ENCODE data around the gene FZD10.

The FZD10 gene, protein sequence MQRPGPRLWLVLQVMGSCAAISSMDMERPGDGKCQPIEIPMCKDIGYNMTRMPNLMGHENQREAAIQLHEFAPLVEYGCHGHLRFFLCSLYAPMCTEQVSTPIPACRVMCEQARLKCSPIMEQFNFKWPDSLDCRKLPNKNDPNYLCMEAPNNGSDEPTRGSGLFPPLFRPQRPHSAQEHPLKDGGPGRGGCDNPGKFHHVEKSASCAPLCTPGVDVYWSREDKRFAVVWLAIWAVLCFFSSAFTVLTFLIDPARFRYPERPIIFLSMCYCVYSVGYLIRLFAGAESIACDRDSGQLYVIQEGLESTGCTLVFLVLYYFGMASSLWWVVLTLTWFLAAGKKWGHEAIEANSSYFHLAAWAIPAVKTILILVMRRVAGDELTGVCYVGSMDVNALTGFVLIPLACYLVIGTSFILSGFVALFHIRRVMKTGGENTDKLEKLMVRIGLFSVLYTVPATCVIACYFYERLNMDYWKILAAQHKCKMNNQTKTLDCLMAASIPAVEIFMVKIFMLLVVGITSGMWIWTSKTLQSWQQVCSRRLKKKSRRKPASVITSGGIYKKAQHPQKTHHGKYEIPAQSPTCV

DNA sequence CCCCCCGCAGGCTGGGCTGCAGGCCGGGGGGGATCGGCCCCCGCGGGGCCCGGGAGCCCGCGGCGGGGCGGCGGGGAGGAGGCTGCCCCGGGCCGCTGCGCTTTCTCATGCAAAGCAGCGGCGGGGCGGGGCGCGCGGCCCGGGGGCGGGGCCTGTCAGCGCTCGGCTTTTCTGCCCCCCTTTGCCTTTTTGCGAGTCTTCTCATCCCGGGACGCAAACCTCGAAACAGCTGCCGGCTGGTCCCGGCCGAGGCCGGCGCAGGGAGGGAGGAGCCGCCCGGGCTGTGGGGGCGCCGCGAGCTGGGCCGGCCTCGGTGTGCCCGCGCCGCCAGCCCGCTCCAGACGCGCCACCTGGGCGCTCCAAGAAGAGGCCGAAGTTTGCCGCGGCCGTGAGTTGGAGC lies at the start of gene FZD10:
TSS of gene FZD10 (plus strand) at position 198 of the 400 bp plus-strand sequence. CDS start 479 bp downstream, outside the sequence.
- in situ Hi-C loops (cut with MboI; ENCODE audit: low sequenced_read_pairs), result no loop called here

DNA sequence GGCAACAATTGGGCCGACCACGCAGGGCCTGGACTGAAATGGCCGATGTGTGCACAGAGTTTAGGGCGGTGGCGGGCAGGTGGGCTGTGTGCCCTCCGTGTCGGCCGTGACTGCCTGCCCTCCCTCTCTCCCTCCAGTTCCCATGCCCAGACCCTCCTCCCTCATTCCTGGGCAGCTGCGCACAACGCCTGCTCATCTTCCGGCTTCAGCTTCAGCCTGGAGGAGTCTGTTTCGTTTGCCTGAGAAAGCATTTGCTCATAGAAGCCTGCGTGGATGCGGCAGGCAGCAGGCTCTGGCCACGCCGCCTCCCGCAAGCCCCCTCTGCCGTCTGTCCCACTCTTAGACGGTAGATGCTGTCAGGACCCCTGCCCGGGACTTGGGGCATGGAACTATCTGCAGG lies 47.3 kb upstream of the FZD10 start:
- in situ Hi-C loops (cut with MboI; ENCODE audit: low sequenced_read_pairs), result no loop called here

DNA sequence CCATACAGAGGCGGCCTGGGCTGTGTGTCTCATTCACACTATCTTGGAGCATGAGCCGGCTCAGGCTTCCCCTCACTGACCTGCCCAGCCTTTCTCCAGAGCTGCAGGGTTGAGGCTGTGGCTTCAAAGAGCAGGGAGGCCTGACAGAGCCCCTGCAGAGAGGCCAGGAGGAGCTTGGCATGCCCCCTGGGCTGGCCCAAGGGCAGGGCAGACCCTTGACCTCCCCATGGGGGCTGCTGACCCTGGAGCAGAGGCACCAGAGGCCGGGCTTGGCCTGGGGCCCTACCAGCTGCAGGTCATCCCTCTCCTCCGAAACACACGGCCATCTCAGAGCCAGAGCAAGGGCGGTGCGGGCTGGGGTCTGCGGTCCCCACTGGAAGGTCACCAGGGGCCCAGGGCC lies 46.6 kb upstream of the FZD10 start:
- in situ Hi-C loops (cut with MboI; ENCODE audit: low sequenced_read_pairs), result no loop called here

DNA sequence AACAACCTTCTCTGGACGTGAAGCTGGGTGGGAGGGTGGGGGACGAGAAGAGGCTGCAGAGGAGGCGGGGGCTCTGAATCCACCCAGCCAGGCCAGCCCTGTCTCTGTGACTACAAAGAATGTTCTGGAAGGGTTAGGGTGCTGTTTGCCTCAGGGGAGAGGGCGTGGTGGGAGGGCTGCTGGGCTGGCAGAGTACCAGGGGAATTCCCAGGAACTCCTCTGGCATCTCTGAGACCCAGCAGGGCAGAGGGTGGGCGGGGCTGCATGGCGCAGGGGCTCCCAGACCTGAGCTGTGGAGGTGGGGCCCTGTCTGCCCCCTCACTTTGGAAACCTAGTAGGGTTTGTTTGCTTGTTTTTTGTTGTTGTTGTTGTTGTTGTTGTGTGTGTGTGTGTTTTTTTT lies 45.5 kb upstream of the FZD10 start:
- in situ Hi-C loops (cut with MboI; ENCODE audit: low sequenced_read_pairs), result no loop called here

DNA sequence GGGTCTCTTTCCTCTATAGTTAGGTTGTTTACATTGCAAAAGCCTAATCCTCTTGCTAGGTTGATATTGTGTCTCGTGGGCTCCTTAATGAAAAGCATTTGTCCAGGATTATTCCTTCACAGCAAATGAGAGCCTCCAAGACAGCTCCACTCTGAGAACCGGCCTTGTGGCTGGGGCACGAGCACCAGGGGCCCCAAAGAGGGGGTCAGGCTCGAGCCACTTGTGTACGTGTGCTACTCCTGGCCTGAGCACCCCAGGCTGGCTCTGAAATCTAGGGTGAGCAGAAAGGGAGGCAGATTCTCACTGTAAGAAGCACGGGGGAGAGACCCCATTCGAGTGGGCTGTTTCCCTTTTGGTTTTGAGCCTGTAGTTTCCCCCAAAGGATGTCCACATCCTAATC lies 45.0 kb upstream of the FZD10 start:
- in situ Hi-C loops (cut with MboI; ENCODE audit: low sequenced_read_pairs), result no loop called here

DNA sequence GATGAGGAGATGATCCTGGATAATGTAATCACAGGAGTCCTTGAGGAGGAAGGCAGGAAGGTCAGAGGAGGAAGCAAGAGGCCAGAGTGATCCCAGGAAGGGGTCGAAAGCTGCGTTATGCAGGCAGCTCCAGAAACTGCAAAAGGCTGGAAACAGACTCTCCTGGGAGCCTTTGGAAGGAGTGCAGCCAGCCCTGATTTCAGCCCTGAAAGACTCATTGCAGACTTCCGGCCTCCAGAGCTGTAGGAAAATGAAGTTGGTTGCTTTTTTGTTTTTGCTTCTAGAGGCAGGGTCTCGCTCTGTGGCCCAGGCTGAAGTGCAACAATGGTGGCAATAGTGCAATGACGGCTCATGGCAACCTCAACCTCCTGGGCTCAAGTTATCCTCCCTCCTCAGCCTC lies 44.6 kb upstream of the FZD10 start:
- in situ Hi-C loops (cut with MboI; ENCODE audit: low sequenced_read_pairs), result no loop called here

DNA sequence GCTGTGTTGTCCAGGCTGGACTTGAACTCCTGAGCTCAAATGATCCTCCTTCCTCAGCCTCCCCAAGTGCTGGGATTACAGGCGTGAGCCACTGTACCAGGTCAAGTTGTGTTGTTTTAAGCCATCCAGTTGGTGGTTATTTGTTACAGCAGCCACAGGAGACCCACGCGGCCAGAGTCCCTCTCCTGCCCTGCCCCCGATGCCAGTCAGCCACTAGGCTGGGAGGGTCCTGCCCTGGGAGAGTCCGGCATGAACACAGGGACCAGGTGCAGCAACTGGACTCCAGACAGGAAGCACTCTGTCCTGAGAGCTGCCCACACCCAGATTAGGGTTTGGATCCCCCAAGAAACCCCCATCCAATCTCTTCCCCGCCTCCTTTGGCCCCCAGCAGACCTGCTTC lies 44.1 kb upstream of the FZD10 start:
- in situ Hi-C loops (cut with MboI; ENCODE audit: low sequenced_read_pairs), result no loop called here

DNA sequence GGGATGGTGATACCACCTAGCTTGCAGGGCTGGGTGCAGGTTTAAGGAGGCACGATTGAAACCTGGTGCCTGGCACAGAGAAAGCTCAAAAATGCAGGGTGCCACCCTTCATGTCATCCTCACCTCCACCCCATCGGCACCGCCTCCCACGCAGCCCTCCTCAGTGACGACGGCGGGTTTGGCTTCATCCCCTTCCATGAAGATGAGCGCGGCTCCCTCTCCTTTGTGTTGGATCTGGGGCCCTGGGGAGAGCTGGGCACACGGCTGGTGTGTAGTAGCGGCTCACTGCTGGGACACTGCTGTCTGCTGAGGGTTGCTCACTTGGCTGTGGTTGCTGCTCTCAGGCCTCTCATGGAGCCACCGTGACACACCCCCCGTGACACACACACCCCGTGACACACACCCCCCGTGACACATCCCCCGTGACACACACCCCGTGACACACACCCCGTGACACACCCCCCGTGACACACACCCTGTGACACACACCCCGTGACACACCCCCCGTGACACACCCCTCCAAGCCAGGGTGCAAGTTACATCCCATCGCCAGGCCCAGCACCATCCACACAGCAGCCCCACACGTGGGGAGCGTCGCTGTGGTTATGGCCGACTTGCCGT lies 42.9 kb upstream of the FZD10 start:
- in situ Hi-C loops (cut with MboI; ENCODE audit: low sequenced_read_pairs), result no loop called here

DNA sequence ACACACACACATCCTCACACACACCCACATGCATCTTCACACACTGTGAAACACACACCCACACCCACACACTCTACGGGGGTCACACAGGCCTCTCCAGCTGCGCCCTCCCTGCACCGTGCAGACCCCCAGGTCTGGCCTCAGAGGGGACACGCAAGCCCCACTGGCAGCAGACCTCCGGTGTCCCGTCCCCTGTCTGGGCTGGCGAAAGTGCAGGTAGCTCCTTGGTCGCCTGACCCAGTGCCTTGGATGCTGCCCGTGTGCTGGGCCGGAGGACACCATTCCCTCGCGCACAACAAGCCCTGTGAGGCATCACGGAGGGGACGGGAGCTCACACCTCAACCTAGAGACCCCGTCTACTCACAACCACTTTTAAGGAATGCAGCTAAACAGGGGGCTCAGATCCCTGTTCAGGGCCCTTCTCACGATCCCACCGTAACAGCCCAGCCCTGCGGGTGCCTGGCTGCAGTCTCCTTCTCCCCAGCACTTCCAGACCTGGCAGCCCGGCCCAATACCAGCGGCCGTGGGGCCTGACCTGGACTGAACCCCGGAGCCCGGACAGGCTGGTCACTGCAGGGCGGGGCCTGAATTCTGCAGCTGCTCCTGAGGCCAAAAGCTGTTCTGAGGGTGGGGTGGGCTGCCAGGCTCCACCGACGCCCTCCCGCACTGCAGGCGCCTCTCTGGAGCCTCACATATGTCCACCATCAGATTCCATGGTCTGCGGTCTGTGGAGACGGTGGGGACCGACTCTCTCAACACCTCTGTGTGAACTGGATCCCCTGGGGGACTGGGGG lies 42.1 kb upstream of the FZD10 start:
- in situ Hi-C loops (cut with MboI; ENCODE audit: low sequenced_read_pairs), result no loop called here

DNA sequence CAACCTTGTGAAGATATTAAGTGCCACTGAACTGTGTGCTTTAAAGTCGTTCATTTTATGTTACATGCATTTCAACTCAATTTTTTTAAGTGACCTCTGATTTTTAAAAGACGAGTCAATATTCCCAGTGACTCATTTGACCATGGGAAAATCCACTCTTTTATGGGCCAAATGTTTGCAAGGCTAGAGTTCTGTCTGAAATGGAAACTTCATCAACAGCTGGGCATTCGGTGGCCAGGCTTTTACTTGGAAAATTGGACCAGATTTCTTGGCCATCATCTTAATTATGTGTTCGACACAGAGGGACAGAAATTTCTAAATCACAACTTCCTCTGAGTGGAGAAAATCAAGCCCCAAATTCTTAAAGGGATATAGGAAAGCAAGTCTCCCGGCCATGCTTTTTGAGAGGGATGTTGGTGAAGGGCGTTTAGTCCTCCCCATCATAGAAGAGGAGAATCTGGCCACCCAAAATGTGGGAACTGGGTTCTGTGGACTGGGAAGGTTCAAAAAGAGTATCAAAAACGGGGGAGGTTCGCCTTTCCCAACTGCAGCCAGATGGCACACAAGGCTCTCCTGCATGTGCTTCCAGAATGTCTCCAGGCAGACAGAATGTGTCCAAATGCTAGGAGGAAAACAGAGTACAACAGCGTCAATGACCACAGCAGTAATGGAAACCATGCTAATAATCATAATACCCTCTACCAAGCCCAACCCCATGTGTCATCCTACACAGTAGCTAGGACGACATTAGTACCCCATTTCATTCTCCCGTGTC lies 40.9 kb upstream of the FZD10 start:
- in situ Hi-C loops (cut with MboI; ENCODE audit: low sequenced_read_pairs), result no loop called here

DNA sequence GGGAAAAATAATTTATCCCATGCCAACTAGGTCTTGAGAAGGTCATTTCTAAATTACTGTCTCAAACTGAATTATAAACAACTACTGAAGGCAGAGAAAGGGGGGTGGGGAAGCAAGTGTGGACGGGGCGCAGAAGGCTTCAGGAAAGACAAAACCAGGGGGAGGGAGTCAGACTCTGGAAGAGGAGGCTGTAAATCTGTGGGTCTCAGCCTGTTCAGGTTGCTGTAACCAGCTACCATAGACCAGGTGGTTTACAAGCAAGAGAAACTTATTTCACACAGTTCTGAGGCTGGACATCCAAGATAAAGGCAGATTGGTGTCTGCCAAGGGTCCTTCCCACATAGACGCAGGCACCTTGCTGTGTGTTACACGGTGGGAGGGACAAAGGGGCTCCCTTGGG lies 39.9 kb upstream of the FZD10 start:
- in situ Hi-C loops (cut with MboI; ENCODE audit: low sequenced_read_pairs), result no loop called here

DNA sequence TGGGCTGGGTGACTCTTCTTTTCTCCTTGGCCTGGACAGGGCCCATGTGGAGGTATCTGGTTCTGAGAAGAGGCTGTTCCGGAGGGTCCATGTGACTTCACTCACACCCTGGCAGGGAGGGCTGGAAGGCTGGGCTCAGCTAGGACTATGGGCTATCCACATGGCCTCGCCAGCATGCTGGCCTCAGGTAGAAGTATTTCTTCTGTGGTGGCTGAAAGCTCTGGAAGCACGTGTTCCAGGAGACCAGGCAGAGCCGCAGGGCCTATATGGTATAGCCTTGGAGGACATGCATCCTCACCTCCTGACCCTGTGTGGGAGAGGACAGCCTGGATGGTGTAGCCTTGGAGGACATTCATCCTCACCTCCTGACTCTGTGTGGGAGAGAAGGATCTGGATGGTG lies 38.2 kb upstream of the FZD10 start:
- in situ Hi-C loops (cut with MboI; ENCODE audit: low sequenced_read_pairs), result no loop called here

DNA sequence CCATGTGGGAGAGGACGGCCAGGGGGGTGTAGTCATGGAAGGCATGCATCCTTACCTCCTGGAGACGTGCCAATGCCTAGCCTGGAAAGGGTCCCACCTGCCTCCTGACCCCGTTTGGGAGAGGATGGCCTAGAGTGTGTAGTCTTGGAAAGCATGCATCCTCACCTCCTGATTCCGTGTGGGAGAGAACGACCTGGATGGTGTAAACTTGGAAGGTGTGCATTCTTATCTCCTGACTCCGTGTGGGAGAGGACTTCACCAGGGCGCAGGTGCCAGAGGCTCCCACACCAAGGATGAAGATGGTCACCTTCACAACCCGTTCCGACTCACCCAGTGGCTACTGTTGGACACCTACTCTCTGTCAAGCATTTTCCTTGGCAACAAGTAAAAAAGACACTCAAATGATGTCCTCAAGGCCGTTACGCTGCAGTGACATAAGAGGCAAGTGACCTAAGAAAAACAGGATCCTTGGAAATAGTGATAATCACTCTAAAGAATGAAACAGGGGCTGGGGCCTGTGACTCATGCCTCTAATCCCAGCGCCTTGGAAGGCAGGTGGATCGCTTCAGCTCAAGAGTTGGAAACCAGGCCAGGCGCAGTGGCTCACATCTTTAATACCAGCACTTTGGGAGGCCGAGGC lies 37.5 kb upstream of the FZD10 start:
- in situ Hi-C loops (cut with MboI; ENCODE audit: low sequenced_read_pairs), result no loop called here

DNA sequence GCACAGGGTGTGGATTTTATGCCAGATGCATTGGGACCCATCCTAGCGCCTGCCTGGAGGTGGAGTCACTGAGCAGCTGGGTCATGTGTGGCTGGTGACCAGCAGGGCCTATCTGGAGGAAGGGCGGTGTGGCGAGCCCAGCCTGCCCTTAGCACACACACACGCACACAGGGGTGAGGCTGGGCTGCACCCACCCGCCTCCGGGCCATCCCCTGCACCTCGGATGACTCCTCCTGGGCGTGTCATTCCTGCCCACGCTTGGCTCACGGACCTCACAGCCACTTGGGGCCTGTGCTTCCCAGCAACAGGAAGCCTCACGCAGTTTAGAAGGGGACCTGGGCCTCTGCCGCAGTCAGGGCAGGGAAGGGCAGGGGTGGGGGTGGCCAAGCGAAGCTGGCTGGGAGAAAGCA lies 36.2 kb upstream of the FZD10 start:
- in situ Hi-C loops (cut with MboI; ENCODE audit: low sequenced_read_pairs), result no loop called here

DNA sequence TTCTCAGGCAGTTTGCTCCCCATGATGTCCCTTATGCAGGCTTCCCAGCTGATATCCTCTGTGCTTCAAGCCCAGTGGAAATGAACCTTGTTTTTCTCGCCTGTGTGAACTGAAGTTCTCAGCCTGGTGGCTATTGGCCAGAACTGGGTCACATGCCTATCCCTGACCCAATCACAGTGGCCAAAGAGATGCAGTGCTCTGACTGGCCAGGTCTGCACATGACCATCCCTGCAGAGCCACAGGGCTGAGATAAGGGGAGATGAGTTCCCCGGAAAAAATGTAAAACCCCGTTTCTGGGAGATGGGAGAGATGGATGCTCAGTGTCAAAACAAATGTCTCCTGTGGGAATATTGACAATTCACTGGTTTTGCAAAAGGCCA lies 34.7 kb upstream of the FZD10 start:
- in situ Hi-C loops (cut with MboI; ENCODE audit: low sequenced_read_pairs), result no loop called here

DNA sequence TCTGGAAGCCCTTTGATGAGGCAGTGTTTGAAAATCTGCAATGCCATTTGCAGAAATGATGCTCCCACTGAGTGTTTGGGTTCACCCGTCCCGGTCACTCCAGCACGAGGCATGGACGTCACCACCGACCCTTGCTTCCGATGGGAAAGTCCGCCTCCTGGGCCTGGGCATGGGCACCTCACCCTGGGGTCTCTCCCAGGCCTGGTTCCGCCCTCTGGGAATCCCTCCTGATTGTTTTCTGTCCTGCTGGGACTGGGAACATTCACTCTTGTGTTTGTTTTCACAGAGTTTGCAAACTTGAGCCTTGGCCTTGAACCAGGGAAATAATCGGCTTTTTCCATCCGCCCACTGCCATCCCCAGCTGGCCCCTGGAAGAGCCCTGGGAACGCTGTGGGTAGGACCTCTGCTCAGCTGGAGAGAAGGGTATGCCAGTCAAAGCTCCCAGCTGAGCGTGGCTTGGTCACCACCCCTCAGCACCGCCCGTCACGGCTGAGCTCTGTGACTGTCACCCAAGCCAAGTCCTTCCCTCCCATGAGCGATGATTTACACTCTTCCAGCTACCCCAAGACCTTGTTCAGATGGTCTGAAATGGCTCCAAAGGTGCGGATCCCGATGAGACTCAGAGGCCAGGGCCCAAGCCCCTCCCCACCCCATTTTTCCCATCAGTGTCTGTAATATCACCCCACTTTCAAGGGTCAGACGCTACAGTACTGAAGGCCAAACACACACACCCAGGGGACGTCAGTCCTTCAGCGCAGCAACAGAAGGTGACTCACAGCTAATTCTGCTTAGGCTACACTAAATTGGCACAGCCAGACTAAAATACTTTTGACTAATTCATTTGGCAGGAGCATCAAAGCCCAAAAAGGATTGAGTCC lies 34.1 kb upstream of the FZD10 start:
- in situ Hi-C loops (cut with MboI; ENCODE audit: low sequenced_read_pairs), result no loop called here

DNA sequence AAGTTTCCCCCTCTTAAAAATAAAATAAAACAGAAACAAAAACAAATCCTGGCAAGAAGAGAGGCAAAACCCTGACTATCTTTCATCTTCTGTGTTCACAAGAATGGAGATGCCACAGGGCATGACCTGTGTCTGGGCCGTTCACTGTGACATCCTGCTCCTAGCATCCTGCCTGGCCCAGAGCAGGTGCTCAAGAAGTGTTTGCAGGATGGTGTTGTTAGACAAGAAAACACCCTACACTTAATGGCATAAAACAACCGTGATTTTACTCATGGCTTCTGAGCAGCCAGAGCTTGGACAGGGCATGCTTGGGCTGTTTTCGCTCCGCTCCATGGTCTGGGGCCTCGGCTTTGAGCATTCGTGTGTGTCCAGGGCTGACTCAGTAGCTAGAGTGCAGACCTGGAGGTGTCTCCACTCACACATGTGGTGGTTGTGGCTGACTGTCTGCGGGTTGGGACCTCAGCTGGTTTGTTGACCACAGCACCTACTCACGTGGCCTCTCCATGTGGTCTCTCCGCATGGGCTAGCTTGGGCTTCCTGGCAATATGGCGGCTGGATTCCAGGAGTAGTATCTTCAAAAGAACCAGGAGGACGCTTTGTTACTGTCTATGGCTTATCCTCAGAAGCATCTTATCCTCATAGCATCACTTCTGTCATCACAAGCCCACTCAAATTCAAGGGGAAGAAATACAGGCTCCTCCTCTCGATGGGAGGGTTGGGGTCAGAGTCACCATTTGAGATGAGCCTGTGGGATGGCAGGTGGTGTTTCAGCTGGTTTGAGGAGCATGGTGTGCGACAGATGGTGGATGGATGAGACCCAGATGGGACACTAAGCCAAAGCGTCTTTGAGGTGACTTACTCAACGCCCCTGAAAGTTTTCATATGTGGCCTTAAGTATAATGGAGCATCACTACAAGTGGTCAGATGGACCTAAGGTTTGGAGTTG lies 33.2 kb upstream of the FZD10 start:
- in situ Hi-C loops (cut with MboI; ENCODE audit: low sequenced_read_pairs), result no loop called here

DNA sequence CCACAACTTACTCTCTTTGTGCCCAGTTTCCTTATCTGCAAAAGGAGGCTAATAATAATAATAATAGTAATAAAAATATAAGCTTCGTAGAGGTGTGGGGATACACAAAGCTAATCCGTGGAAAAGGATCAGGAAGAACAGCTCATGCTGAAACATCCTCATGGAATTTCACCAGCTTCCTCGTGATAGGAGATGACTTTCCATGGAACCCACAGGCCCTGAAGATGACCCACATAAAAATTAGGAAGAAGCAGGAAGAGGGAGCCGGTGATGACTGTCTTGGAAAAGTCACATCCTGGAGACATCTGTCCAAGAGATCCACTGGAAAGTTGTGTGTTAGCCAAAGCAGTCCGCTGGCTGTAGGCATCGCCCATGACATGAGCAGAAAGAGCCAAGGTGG lies 31.9 kb upstream of the FZD10 start:
- in situ Hi-C loops (cut with MboI; ENCODE audit: low sequenced_read_pairs), result no loop called here

Measured in hTERT RPE-1 (cell line).